Neural progenitor cell (in vitro differentiated cells): ENCODE data around the gene PRODH2. TPM values are rescaled to one million over a fixed set of nuclear protein-coding genes. Genes with fewer than 3 reads are reported as not detected.
A peak's percentile ranks its signal among the peaks of the same experiment; 100 is the strongest.

Source experiments
- DNase-seq: peaks from one replicate; pipeline ENCODE4 v3.0.0-alpha.2; 2016; ENCODE audit warnings: low spot score
- H2AFZ ChIP-seq: fragments of 200-600 bp; sonication (generic); replicated peaks from 2 replicates; pipeline ENCODE4 v1.6.1; 2016; ENCODE audit warnings: antibody characterized with exemption
- H3F3A ChIP-seq: fragments of 200-600 bp; sonication (generic); 2 replicates; pipeline ENCODE4 v1.6.1; 2016; ENCODE audit warnings: antibody characterized with exemption, low read depth
- H3K27ac ChIP-seq: fragments of 200-600 bp; sonication (generic); 2 replicates; pipeline ENCODE4 v1.5.1; 2016; ENCODE audit warnings: mild to moderate bottlenecking
- H3K27me3 ChIP-seq: fragments of 200-600 bp; sonication (generic); 2 replicates; pipeline ENCODE4 v1.6.1; 2016; ENCODE audit warnings: mild to moderate bottlenecking, moderate library complexity
- H3K36me3 ChIP-seq: fragments of 200-600 bp; sonication (generic); 2 replicates; pipeline ENCODE4 v1.5.1; 2016
- H3K4me1 ChIP-seq: fragments of 200-600 bp; sonication (generic); 2 replicates; pipeline ENCODE4 v1.6.1; 2016; ENCODE audit warnings: mixed run types
- H3K4me2 ChIP-seq: fragments of 200-600 bp; sonication (generic); 2 replicates; pipeline ENCODE4 v1.6.1; 2016
- H3K4me3 ChIP-seq: fragments of 200-600 bp; sonication (generic); 2 replicates; pipeline ENCODE4 v1.5.1; 2016
- H3K79me2 ChIP-seq: fragments of 200-600 bp; sonication (generic); 2 replicates; pipeline ENCODE4 v1.6.1; 2016; ENCODE audit warnings: low read depth
- H3K9ac ChIP-seq: fragments of 200-600 bp; sonication (generic); 2 replicates; pipeline ENCODE4 v1.6.1; 2016
- H3K9me3 ChIP-seq: fragments of 200-600 bp; sonication (generic); 2 replicates; pipeline ENCODE4 v1.5.1; 2016; ENCODE audit warnings: low read depth
- H4K20me1 ChIP-seq: fragments of 200-600 bp; sonication (generic); 2 replicates; pipeline ENCODE4 v1.6.1; 2016; ENCODE audit warnings: low read depth
- H3K27ac Mint-ChIP-seq: 3 replicates; pipeline ENCODE4 v1.8.0; 2021; ENCODE audit warnings: mixed read lengths
- H3K27me3 Mint-ChIP-seq: 2 replicates; pipeline ENCODE4 v1.8.0; 2022; ENCODE audit warnings: low read depth, mild to moderate bottlenecking, inconsistent platforms, moderate library complexity, mixed read lengths; ENCODE audit not compliant: insufficient read depth
- H3K36me3 Mint-ChIP-seq: 3 replicates; pipeline ENCODE4 v1.8.0; 2021; ENCODE audit warnings: mixed read lengths
- H3K4me1 Mint-ChIP-seq: 3 replicates; pipeline ENCODE4 v1.8.0; 2021; ENCODE audit warnings: mixed read lengths
- H3K4me3 Mint-ChIP-seq: 3 replicates; pipeline ENCODE4 v1.8.0; 2021; ENCODE audit warnings: mild to moderate bottlenecking, moderate library complexity, mixed read lengths
- H3K9me3 Mint-ChIP-seq: 3 replicates; pipeline ENCODE4 v1.8.0; 2020; ENCODE audit warnings: mixed read lengths
- EZH2 ChIP-seq: fragments of 200-600 bp; sonication (generic); IDR thresholded peaks from 2 replicates; pipeline ENCODE4 v1.6.1; 2017; ENCODE audit warnings: antibody characterized with exemption, mild to moderate bottlenecking, moderate library complexity
- EZH2phosphoT487 ChIP-seq: fragments of 200-600 bp; sonication (generic); IDR thresholded peaks from 2 replicates; pipeline ENCODE4 v1.6.1; 2017; ENCODE audit warnings: antibody characterized with exemption
- total RNA-seq: library from RNA; depleted of rRNA; stranded (reverse); fragments of >200 nt; gene quantifications from 2 replicates; pipeline ENCODE4 v1.2.3, GENCODE V29; 2015; ENCODE audit warnings: low replicate concordance
- TF ChIP-seq, protein P1 (sequence below): fragments of 200-600 bp; sonication (generic); IDR thresholded peaks from 2 replicates; pipeline ENCODE4 v1.5.1; 2017; ENCODE audit warnings: antibody characterized with exemption, mild to moderate bottlenecking

Gene PRODH2
- total RNA-seq, 1 donor from 2014 or later: not detected

- no peak overlapping the region for H3K9ac ChIP-seq
- H3K27ac Mint-ChIP-seq: no peak overlapping the region
- no peaks in the 10 kb centered on the region for H3K9me3 ChIP-seq
- TF ChIP-seq EZH2phosphoT487 (no peak), EZH2 (no peak)
- TF ChIP-seq, protein P1, sequence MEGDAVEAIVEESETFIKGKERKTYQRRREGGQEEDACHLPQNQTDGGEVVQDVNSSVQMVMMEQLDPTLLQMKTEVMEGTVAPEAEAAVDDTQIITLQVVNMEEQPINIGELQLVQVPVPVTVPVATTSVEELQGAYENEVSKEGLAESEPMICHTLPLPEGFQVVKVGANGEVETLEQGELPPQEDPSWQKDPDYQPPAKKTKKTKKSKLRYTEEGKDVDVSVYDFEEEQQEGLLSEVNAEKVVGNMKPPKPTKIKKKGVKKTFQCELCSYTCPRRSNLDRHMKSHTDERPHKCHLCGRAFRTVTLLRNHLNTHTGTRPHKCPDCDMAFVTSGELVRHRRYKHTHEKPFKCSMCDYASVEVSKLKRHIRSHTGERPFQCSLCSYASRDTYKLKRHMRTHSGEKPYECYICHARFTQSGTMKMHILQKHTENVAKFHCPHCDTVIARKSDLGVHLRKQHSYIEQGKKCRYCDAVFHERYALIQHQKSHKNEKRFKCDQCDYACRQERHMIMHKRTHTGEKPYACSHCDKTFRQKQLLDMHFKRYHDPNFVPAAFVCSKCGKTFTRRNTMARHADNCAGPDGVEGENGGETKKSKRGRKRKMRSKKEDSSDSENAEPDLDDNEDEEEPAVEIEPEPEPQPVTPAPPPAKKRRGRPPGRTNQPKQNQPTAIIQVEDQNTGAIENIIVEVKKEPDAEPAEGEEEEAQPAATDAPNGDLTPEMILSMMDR: no peak
- H3K4me3 Mint-ChIP-seq: no peak overlapping the region
- H3F3A ChIP-seq: peaks cover 13% of the 10 kb centered on the region
- no peaks in the 10 kb centered on the region for H3K36me3 ChIP-seq
- H3K79me2 ChIP-seq: peaks cover 4% of the 10 kb centered on the region
- H3K9me3 Mint-ChIP-seq: no peaks in the 10 kb centered on the region
- H3K36me3 Mint-ChIP-seq: peaks cover 6% of the 10 kb centered on the region
- H3K27me3 ChIP-seq: peaks cover 27% of the 10 kb centered on the region
- H2AFZ ChIP-seq: no peak overlapping the region
- no peak for DNase-seq
- H3K27me3 Mint-ChIP-seq: peaks cover 4% of the 10 kb centered on the region
- peaks cover 6% of the 10 kb centered on the region for H3K4me1 ChIP-seq
- H3K4me2 ChIP-seq: no peak overlapping the region
- peaks cover 21% of the 10 kb centered on the region for H3K4me1 Mint-ChIP-seq
- H3K27ac ChIP-seq: no peak overlapping the region
- H4K20me1 ChIP-seq: no peaks in the 10 kb centered on the region
- H3K4me3 ChIP-seq: no peak overlapping the region
These were observed 60.6 kb downstream of the PRODH2 start for GRCh38 chr19:35751839-35752745.

GRCh38 chr19:35750167-35750566, 62.5 kb downstream of the PRODH2 start:
- Mint-ChIP-seq H3K4me3 (peak overlapping the region; percentile 71), H3K27me3 (peaks cover 3% of the 10 kb centered on the region), H3K36me3 (peaks cover 5% of the 10 kb centered on the region), H3K9me3 (no peaks in the 10 kb centered on the region), H3K27ac (no peak overlapping the region), H3K4me1 (peaks cover 26% of the 10 kb centered on the region)
- Histone ChIP-seq H3K36me3 (no peaks in the 10 kb centered on the region), H3K27me3 (peaks cover 8% of the 10 kb centered on the region), H2AFZ (no peak overlapping the region), H4K20me1 (no peaks in the 10 kb centered on the region), H3K27ac (no peak overlapping the region), H3K79me2 (peaks cover 13% of the 10 kb centered on the region), H3K4me1 (peaks cover under 1% of the 10 kb centered on the region), H3K4me3 (no peak overlapping the region), H3K9ac (no peak overlapping the region), H3F3A (peaks cover 6% of the 10 kb centered on the region), H3K9me3 (no peaks in the 10 kb centered on the region), H3K4me2 (no peak overlapping the region)
- TF ChIP-seq EZH2phosphoT487: no peak
- TF ChIP-seq EZH2: no peak
- TF ChIP-seq, protein P1: no peak
- DNase-seq: no peak

Other genes with a start within 250 kb of the PRODH2 start
- 0.12 TPM in 1 of 2 replicates, not detected in the other for gene ATP4A, start 249.2 kb downstream of the PRODH2 start, total RNA-seq
- 0.34 TPM in 1 of 2 replicates, not detected in the other for gene PMIS2, start 226.7 kb downstream of the PRODH2 start, total RNA-seq
- gene HAUS5, start 200.1 kb downstream of the PRODH2 start, total RNA-seq: 12.4 and 27.8 TPM in 2 replicates
- 20.1 and 53.7 TPM in 2 replicates for gene RBM42, start 183.8 kb downstream of the PRODH2 start, total RNA-seq
- gene ETV2, start 171.1 kb downstream of the PRODH2 start, total RNA-seq: 0.71 TPM in 1 of 2 replicates, not detected in the other
- gene COX6B1, start 164.5 kb downstream of the PRODH2 start, total RNA-seq: 403 and 511 TPM in 2 replicates
- 1.3 TPM in 1 of 2 replicates, not detected in the other for gene UPK1A, start 146.3 kb downstream of the PRODH2 start, total RNA-seq
- not detected in 2 replicates for gene ZBTB32, start 108.3 kb downstream of the PRODH2 start, total RNA-seq
- gene KMT2B, start 94.8 kb downstream of the PRODH2 start, total RNA-seq: 12.6 and 16.0 TPM in 2 replicates
- 5.0 and 9.2 TPM in 2 replicates for gene IGFLR1, start 70.4 kb downstream of the PRODH2 start, total RNA-seq
- 17.2 and 27.9 TPM in 2 replicates for gene U2AF1L4, start 67.4 kb downstream of the PRODH2 start, total RNA-seq
- gene PSENEN, start 67.2 kb downstream of the PRODH2 start, total RNA-seq: 10.9 and 29.6 TPM in 2 replicates
- gene LIN37, start 64.3 kb downstream of the PRODH2 start, total RNA-seq: 11.4 and 12.4 TPM in 2 replicates
- gene HSPB6, start 55.8 kb downstream of the PRODH2 start, total RNA-seq: not detected in 2 replicates
- gene PROSER3, start 54.7 kb downstream of the PRODH2 start, total RNA-seq: 7.1 and 13.4 TPM in 2 replicates
- 6.5 and 15.1 TPM in 2 replicates for gene ARHGAP33, start 37.3 kb downstream of the PRODH2 start, total RNA-seq
- 0.40 and 0.62 TPM in 2 replicates for gene NPHS1, start 39.7 kb upstream of the PRODH2 start, total RNA-seq
- gene KIRREL2, start 44.1 kb upstream of the PRODH2 start, total RNA-seq: 2.4 and 5.5 TPM in 2 replicates
- 89.5 and 191 TPM in 2 replicates for gene APLP1, start 55.7 kb upstream of the PRODH2 start, total RNA-seq
- 1.3 and 4.7 TPM in 2 replicates for gene NFKBID, start 87.7 kb upstream of the PRODH2 start, total RNA-seq
- not detected in 2 replicates for gene HCST, start 89.7 kb upstream of the PRODH2 start, total RNA-seq
- not detected in 2 replicates for gene TYROBP, start 95.5 kb upstream of the PRODH2 start, total RNA-seq
- 2.3 and 9.5 TPM in 2 replicates for gene LRFN3, start 123.5 kb upstream of the PRODH2 start, total RNA-seq
- gene SDHAF1, start 182.3 kb upstream of the PRODH2 start, total RNA-seq: 4.6 and 18.6 TPM in 2 replicates
- 2.3 and 10.9 TPM in 2 replicates for gene SYNE4, start 196.0 kb upstream of the PRODH2 start, total RNA-seq
- gene ALKBH6, start 201.4 kb upstream of the PRODH2 start, total RNA-seq: 16.3 and 22.5 TPM in 2 replicates
- 8.2 and 17.7 TPM in 2 replicates for gene CLIP3, start 220.0 kb upstream of the PRODH2 start, total RNA-seq
- gene THAP8, start 241.4 kb upstream of the PRODH2 start, total RNA-seq: 6.7 and 9.5 TPM in 2 replicates
- 12.0 and 22.4 TPM in 2 replicates for gene WDR62, start 242.1 kb upstream of the PRODH2 start, total RNA-seq